Measurements from ENCODE around the gene STAG1. TPM values are rescaled to one million over a fixed set of nuclear protein-coding genes. Genes with fewer than 3 reads are reported as not detected.
A peak's percentile ranks its signal among the peaks of the same experiment; 100 is the strongest.
"Not testable (repeated sequence)": the region's sequence is repeated elsewhere in the genome, so short reads cannot be mapped to it uniquely, and the experiment has no call there.

STAG1 gene
- total and polyA plus RNA-seq, 4 donors: 4.6 to 28.0 (median 16.6) TPM

DNA sequence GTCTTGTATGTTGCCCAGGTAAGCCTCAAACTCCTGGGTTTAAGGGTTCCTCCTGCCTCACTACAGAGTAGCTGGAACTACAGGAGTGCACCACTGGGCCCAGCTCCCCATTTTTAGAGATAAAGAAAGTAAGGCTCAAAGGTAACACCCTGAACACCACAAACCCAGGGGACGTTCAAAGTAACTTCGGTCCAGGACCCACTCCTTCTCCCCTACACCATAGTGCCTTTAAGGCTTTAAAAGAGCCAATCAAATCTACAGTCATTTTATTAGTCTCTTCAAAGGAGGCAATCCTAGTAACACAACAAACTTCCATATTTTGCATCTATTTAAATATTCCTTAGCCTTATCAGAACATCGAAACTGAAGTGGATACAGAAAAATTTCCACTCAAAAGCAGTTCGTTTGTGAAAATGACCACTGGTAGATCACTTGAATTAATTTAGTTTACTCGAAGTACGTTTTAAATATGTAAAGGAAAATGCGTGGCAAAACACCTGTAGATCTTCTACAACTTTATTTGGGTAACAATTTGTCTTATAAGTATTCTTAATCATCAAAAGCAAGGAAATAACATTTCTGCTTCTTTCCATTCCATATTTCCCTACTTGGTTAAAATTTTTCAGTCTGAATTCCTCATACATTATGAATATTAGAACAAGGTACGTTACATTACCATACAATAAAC, 1.8 kb downstream of the STAG1 start:
- no peak for DNase-seq (ENCODE audit: low spot score)
- TF ChIP-seq HNF4A (conservative IDR thresholded peaks at IDR 0.05): peak in 1 of 2 donors; percentile 3
- TF ChIP-seq SP1 (IDR thresholded peaks at IDR 0.05): no peak
- peak; percentile 38 for TF ChIP-seq YY1 (IDR thresholded peaks at IDR 0.05)
- no peak for TF ChIP-seq HNF4G (IDR thresholded peaks at IDR 0.05)
- TF ChIP-seq GABPA (IDR thresholded peaks at IDR 0.05 in 1 of 2, conservative IDR thresholded peaks at IDR 0.05 in 1 of 2): no peak
- TF ChIP-seq, protein P1, sequence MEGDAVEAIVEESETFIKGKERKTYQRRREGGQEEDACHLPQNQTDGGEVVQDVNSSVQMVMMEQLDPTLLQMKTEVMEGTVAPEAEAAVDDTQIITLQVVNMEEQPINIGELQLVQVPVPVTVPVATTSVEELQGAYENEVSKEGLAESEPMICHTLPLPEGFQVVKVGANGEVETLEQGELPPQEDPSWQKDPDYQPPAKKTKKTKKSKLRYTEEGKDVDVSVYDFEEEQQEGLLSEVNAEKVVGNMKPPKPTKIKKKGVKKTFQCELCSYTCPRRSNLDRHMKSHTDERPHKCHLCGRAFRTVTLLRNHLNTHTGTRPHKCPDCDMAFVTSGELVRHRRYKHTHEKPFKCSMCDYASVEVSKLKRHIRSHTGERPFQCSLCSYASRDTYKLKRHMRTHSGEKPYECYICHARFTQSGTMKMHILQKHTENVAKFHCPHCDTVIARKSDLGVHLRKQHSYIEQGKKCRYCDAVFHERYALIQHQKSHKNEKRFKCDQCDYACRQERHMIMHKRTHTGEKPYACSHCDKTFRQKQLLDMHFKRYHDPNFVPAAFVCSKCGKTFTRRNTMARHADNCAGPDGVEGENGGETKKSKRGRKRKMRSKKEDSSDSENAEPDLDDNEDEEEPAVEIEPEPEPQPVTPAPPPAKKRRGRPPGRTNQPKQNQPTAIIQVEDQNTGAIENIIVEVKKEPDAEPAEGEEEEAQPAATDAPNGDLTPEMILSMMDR (IDR thresholded peaks at IDR 0.05; ENCODE audit: low read depth, low read length, missing input control): no peak
- no peak for TF ChIP-seq FOXA2 (IDR thresholded peaks at IDR 0.05)
- Histone ChIP-seq H3K27ac (ENCODE audit: low read depth in 1 of 2, low read length in 2 of 2) (peak overlapping the region; percentile 99 to 100), H3K36me3 (ENCODE audit: control insufficient read depth in 4 of 4, insufficient read depth in 3 of 4, low read depth in 1 of 4, low read length in 3 of 4) (no peaks in the 10 kb centered on the region), H3K4me1 (ENCODE audit: control insufficient read depth in 4 of 4, insufficient read depth in 4 of 4, low read length in 3 of 4) (peaks cover 2 to 22% (median 6%) of the 10 kb centered on the region in 4 donors), H3K4me3 (ENCODE audit: low read depth in 1 of 3, low read length in 3 of 3) (peak overlapping the region in 2 of 3 donors; percentile 82 to 97), H3K9ac (ENCODE audit: low read depth in 1 of 2, low read length in 2 of 2) (peak overlapping the region; percentile 49 to 57), H3K27me3 (ENCODE audit: control insufficient read depth in 4 of 4, insufficient read depth in 4 of 4, low read length in 3 of 4) (no peaks in the 10 kb centered on the region), H3K9me3 (ENCODE audit: control insufficient read depth in 4 of 4, low read length in 3 of 4) (no peaks in the 10 kb centered on the region)
- 6% methylated on average over 8 of the region's 8 CpGs for WGBS

DNA sequence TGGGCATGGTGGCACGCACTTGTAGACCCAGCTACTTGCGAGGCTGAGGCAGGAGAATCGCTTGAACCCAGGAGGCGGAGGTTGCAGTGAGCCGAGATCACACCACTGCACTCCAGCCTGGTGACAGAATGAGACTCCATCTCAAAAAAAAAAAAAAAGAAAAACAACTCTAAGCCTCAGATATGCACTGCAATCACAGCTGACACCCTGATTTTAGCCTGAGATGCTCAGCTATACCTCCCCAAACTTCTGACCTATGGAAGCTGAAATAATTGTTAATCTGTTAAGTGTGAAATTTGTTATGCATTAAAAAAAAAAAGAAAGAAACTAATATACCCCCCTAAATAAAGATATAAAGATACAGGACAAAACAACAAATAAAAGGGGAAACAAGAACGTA, 2.6 kb downstream of the STAG1 start:
- WGBS: 82% methylated on average over 6 of the region's 6 CpGs
- H3K27me3 ChIP-seq (ENCODE audit: control insufficient read depth in 4 of 4, insufficient read depth in 4 of 4, low read length in 3 of 4); DNase-seq (ENCODE audit: low spot score); H3K36me3 ChIP-seq (ENCODE audit: control insufficient read depth in 4 of 4, insufficient read depth in 3 of 4, low read depth in 1 of 4, low read length in 3 of 4); H3K4me3 ChIP-seq (ENCODE audit: low read depth in 1 of 3, low read length in 3 of 3); H3K27ac ChIP-seq (ENCODE audit: low read depth in 1 of 2, low read length in 2 of 2); H3K9me3 ChIP-seq (ENCODE audit: control insufficient read depth in 4 of 4, low read length in 3 of 4): not testable (repeated sequence)
- H3K9ac ChIP-seq (ENCODE audit: low read depth in 1 of 2, low read length in 2 of 2): peak overlapping the region in 1 of 2 donors; percentile 57
- peaks cover 2 to 22% (median 6%) of the 10 kb centered on the region in 4 donors for H3K4me1 ChIP-seq (ENCODE audit: control insufficient read depth in 4 of 4, insufficient read depth in 4 of 4, low read length in 3 of 4)

DNA sequence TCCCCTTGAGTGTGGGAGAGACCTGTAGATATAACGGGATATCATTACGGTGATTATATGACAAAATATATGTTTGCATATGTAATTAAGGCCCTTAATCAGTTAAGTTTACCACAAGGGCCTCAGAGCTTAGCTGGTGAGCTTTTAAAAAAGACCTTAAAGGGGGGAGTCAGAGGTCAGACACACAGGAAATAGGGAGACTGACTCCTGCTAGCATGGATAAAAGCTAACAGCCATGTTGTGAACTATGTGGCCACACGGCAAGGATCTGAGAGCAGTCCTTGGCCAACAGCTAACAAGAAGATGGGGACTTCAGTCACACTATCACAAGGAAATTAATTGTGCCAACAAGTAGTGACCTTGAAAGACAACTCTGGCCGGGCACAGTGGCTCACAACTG, 3.1 kb downstream of the STAG1 start:
- TF ChIP-seq, protein P2, sequence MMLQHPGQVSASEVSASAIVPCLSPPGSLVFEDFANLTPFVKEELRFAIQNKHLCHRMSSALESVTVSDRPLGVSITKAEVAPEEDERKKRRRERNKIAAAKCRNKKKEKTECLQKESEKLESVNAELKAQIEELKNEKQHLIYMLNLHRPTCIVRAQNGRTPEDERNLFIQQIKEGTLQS (IDR thresholded peaks at IDR 0.05): no peak
- TF ChIP-seq HNF4A (conservative IDR thresholded peaks at IDR 0.05) (no peak), SP1 (IDR thresholded peaks at IDR 0.05) (no peak), RAD21 (IDR thresholded peaks at IDR 0.05) (no peak), JUND (IDR thresholded peaks at IDR 0.05) (no peak), HNF4G (IDR thresholded peaks at IDR 0.05) (no peak), FOXA1 (IDR thresholded peaks at IDR 0.05) (no peak), EGR1 (IDR thresholded peaks at IDR 0.05; ENCODE audit: low read depth in 2 of 2) (no peak), YY1 (IDR thresholded peaks at IDR 0.05) (no peak)
- TF ChIP-seq, protein P3, sequence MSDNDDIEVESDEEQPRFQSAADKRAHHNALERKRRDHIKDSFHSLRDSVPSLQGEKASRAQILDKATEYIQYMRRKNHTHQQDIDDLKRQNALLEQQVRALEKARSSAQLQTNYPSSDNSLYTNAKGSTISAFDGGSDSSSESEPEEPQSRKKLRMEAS (IDR thresholded peaks at IDR 0.05): no peak
- Histone ChIP-seq H3K9ac (ENCODE audit: low read depth in 1 of 2, low read length in 2 of 2) (no peak overlapping the region), H3K9me3 (ENCODE audit: control insufficient read depth in 4 of 4, low read length in 3 of 4) (no peaks in the 10 kb centered on the region), H3K4me3 (ENCODE audit: low read depth in 1 of 3, low read length in 3 of 3) (no peak overlapping the region), H3K27ac (ENCODE audit: low read depth in 1 of 2, low read length in 2 of 2) (no peak overlapping the region), H3K4me1 (ENCODE audit: control insufficient read depth in 4 of 4, insufficient read depth in 4 of 4, low read length in 3 of 4) (peaks cover 2 to 22% (median 6%) of the 10 kb centered on the region in 4 donors), H3K36me3 (ENCODE audit: control insufficient read depth in 4 of 4, insufficient read depth in 3 of 4, low read depth in 1 of 4, low read length in 3 of 4) (no peaks in the 10 kb centered on the region), H3K27me3 (ENCODE audit: control insufficient read depth in 4 of 4, insufficient read depth in 4 of 4, low read length in 3 of 4) (no peaks in the 10 kb centered on the region)
- no peak for DNase-seq (ENCODE audit: low spot score)
- WGBS: 83% methylated on average over 4 of the region's 4 CpGs
